A172 (cell line): ENCODE measurements around the gene OVAAL. TPM values are rescaled to one million over a fixed set of nuclear protein-coding genes. Genes with fewer than 3 reads are reported as not detected.
A peak's percentile ranks its signal among the peaks of the same experiment; 100 is the strongest.
"Not testable (repeated sequence)": the region's sequence is repeated elsewhere in the genome, so short reads cannot be mapped to it uniquely, and the experiment has no call there.

Experiments used
- DNase-seq: peaks from one replicate; pipeline ENCODE4 v3.0.0-alpha.2; 2015; ENCODE audit warnings: low spot score
- total RNA-seq: library from RNA; depleted of rRNA; stranded (reverse); fragments of >200 nt; shearing (Covaris generic); gene quantifications from 2 replicates; pipeline ENCODE4 v1.2.3, GENCODE V29; 2014

The OVAAL gene
- total RNA-seq, 1 experiment from 2014 or later = not detected

DNA sequence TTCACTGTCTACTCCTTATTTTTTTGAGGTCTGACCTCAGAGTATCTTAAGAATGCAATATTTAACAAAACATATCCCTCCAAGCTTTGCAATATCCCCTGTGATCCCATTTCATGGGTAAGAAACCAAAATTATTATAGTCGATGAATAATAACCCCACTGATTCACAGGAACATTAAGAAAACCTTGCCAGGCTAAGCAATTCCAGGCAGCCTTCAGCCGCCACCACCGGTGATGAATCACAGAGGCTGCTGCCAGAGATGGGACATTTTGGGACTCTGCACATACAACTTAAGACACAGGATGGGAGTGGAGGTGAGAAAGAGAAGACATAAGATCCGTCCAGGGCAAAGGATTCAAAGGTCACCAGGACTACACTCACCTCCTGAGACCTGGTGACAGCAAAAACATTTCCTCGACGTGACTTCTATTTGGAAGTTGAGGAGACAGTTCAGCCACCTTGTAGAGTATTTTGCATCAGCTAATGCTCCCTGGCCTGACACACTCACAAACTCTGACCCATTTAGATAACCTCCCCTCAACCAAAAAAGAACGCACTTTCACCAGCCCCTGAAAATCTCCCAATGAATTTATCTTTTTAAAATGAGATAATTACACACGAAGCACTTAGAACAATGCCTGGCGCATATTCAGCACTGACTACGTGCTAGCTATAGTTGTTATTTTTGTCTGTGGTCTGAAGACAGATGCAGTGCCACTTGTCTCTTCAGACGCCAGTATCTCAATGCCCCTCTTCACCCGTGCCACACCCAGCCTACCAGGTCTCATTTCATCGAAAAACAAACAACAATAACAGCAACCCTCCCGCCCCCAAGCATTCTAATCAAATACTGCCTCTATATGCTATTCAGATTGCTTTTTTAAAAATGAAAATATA, 17.8 kb upstream of the OVAAL start:
- peak; percentile 36 for DNase-seq

GRCh38 chr1:180542113-180542837, 16.5 kb upstream of the OVAAL start:
- no peak for DNase-seq

DNA sequence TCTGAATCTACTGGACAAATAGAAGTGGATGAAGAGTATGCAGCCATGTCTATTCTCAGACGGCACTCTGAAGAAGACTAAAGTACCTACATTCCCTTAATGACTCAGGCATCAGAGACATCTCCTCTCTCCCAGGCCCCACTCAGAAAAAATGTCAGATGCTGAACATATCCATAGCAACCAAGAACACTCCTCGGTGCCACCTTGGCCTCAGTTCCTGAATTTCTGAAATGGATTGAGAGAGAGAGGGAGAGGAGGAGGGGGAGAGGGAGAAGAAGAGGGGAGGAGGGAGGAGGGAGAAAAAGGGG, 16.0 kb upstream of the OVAAL start:
- DNase-seq = no peak

GRCh38 chr1:180544050-180544449, 14.7 kb upstream of the OVAAL start:
- DNase-seq = no peak

DNA sequence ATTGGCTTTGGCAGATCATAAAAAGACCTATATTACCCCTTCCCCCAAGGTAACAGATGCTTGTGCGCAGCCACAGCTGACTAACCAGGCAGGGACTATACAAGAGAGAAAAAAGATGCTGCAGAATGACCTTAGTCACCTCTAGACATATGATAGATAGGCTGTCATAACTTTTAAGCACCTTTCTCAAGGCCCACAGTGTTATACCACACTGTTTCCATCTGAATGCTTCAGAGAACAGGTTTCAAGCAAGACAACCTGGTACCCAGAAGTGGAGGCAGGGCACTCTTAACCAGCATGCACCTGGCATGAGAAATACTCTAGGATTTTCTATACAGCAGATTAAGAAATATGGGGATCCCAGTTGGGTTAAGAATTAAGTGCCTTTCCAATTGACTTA, 12.8 kb upstream of the OVAAL start:
- DNase-seq = no peak

DNA sequence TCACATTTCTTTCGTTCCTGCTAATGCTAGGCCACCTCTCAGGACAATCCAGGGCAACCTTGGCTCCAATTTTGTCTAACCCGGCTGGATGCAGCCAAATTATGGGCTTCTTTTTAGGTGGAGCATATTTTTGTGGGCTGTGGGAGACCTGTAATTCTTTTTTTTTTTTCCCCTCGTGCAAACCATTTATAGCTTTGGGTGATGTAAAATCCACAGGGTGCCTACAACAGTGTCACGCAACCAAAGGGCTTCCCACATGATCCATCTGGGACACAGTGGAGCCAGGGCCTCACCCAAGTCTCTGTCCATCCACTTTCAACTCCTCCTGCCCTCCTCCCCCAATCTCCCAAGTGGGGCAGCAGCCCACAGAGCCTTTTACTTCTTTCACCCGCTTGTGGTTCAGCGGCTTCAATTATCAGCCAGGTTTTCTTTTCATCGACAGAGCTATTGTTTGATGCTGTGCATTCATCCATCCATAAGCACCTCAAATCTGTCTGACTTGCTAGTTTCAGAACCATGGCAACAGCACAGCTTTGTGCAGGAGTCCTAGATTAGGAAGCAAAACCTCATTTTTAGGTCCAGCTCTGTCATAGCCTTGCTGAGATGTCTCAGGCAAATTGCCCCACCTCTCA, 10.0 kb upstream of the OVAAL start:
- no peak for DNase-seq

DNA sequence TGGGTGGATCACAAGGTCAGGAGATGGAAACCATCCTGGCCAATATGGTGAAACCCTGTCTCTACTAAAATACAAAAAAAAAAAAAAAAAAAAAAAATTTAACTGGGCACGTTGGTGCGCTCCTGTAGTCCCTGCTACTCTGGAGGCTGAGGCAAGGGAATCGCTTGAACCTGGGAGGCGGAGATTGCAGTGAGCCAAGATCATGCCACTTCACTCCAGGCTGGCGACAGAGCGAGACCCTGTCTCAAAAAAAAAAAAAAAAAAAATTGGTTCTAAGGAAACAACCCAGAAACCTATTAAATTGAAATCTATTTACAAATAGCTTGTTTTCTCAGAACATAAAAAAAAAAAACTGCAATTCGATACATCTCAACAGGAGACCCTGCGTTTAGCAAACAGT, 9.0 kb upstream of the OVAAL start:
- DNase-seq = not testable (repeated sequence)

DNA sequence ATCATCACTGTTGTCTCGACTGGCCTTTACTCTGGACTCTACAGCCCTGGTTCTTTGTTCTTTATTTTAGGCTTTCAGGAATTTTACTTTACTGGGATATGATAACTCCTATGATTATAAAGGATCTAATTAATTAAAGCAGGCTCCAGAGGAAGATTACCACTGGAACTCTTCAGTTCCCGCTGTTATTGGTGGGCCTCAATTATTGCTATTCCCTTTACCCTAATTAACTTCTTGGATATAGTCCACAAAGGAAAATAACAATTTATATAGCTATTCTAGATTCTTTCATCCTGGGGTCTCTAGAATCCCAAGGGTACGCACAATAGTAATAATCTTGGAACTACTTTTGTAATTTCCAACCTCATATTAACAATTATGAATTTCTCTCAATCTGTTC, 8.5 kb upstream of the OVAAL start:
- DNase-seq = no peak

DNA sequence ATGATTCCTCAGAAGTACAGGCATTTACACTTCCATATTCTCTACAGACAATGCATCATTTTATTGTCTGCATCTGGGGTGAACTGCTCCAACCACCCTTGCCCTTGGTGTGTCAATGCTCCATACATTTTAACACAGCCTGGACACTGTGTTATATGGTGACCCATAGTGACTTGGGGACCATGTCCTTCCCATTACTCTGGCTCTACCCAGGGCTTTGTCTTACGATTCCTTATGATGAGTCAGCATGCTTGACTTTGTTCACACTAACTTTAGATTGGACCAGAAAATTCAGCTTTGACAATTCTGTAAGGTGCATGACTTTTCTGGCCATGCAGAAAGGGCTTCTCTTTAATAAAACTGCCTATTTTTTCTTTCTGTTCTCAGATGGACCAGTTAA, 6.8 kb upstream of the OVAAL start:
- DNase-seq = no peak

- DNase-seq = not testable (repeated sequence)
These were observed 5.7 kb upstream of the OVAAL start for GRCh38 chr1:180553046-180553445.

GRCh38 chr1:180555411-180555810, 3.4 kb upstream of the OVAAL start:
- no peak for DNase-seq

DNA sequence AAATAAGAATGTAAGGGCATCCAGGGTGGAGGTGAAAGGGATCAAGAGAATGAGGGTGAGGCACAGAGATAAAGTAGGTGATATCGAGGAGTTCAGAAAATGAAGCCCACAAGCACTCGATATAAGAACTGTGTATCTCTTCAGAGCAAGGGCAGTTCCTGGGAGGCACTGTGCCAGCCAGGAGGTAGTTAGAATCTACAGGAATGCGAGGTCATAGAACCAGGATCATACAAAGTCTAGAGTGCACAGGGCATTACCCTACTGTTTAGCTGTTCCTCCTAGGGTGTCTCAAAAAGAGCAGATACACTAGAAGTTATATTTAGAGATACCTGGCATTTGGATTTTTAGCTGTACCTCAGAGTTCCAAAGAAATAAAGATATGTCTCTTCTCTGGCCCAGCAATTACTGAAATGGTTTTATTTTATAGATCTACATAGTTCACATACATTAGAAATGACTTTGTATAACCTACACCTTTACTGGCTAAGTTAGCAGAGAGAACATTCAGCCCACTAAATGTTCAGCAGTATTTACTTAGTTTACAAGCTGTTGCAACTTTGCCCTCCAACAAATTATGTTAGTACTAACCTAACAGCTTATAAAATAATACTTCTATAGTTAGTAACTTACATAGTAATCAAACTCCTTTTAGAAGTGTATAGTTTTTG, 1.6 kb downstream of the OVAAL start:
- DNase-seq = peak; percentile 25

- peak; percentile 69 for DNase-seq
These were observed 2.3 kb downstream of the OVAAL start for GRCh38 chr1:180560868-180561600.

- no peak for DNase-seq
These were observed 3.9 kb downstream of the OVAAL start for GRCh38 chr1:180562640-180563025.

- peak; percentile 45 for DNase-seq
These were observed 4.5 kb downstream of the OVAAL start for GRCh38 chr1:180563026-180563827.

GRCh38 chr1:180565121-180565871, 6.5 kb downstream of the OVAAL start:
- DNase-seq = no peak

DNA sequence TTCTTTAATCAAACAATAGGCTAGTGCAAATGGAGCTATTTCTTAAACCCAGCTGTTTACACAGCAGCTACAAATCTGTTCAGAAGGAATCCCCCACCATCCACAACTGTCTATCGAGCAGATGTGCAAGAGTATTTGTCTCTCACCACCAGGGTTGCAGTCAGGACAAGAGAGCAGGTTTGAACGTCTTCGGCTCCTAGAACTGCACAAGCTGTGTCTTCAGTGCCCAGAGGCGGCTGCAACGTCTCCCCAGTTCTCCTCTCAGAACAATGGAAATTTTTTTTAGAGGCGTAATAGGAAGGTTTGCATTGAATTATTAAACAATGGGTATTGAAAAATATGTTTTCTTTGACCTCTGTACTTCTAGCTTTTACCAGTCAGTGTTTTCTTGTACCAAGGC, 7.3 kb downstream of the OVAAL start:
- DNase-seq = no peak

- DNase-seq = no peak
These were observed 7.7 kb downstream of the OVAAL start for GRCh38 chr1:180566495-180566894.

- DNase-seq = no peak
These were observed 8.9 kb downstream of the OVAAL start for GRCh38 chr1:180567654-180568053.

GRCh38 chr1:180568184-180568583, 9.4 kb downstream of the OVAAL start:
- no peak for DNase-seq
